Mesothelial cell of epicardium (in vitro differentiated cells): ENCODE results near the gene ITK. TPM values are rescaled to one million over a fixed set of nuclear protein-coding genes. Genes with fewer than 3 reads are reported as not detected.

Source experiments
- DNase-seq, 2 experiments: peaks; one replicate each; pipeline ENCODE4 v3.0.0; 2021; ENCODE audit warnings: low spot score in 2 of 2; ENCODE audit not compliant: unreplicated experiment in 2 of 2
- H3K27ac Mint-ChIP-seq: 2 replicates; pipeline ENCODE4 v1.8.0; 2021; ENCODE audit warnings: mixed read lengths
- H3K27me3 Mint-ChIP-seq: 2 replicates; pipeline ENCODE4 v1.8.0; 2021; ENCODE audit warnings: low read depth, mixed read lengths
- H3K36me3 Mint-ChIP-seq: 2 replicates; pipeline ENCODE4 v1.8.0; 2021; ENCODE audit warnings: mixed read lengths
- H3K4me1 Mint-ChIP-seq: 2 replicates; pipeline ENCODE4 v1.8.0; 2021; ENCODE audit warnings: mixed read lengths
- H3K4me3 Mint-ChIP-seq: 2 replicates; pipeline ENCODE4 v1.8.0; 2021; ENCODE audit warnings: mild to moderate bottlenecking, moderate library complexity, mixed read lengths
- H3K9me3 Mint-ChIP-seq: 2 replicates; pipeline ENCODE4 v1.8.0; 2021; ENCODE audit warnings: mixed read lengths
- total RNA-seq: library from RNA; stranded (reverse); gene quantifications from 3 replicates; pipeline ENCODE4 v1.2.1, GENCODE V29; 2021
- TF ChIP-seq, protein P1 (sequence below): fragments of 200-600 bp; sonication (generic); IDR thresholded peaks from one replicate; pipeline ENCODE4 v1.5.0; 2021; ENCODE audit warnings: antibody characterized with exemption; ENCODE audit not compliant: unreplicated experiment

ITK gene
- total RNA-seq, 1 donor from 2014 or later = 0.09 TPM

GRCh38 chr5:157301066-157301465 is 120.4 kb downstream of the ITK start:
- no peaks in the 10 kb centered on the region for H3K4me1 Mint-ChIP-seq
- H3K9me3 Mint-ChIP-seq = peaks cover 9% of the 10 kb centered on the region
- no peaks in the 10 kb centered on the region for H3K27me3 Mint-ChIP-seq
- H3K27ac Mint-ChIP-seq = no peak overlapping the region
- H3K36me3 Mint-ChIP-seq = peaks cover 35% of the 10 kb centered on the region
- TF ChIP-seq, protein P1, sequence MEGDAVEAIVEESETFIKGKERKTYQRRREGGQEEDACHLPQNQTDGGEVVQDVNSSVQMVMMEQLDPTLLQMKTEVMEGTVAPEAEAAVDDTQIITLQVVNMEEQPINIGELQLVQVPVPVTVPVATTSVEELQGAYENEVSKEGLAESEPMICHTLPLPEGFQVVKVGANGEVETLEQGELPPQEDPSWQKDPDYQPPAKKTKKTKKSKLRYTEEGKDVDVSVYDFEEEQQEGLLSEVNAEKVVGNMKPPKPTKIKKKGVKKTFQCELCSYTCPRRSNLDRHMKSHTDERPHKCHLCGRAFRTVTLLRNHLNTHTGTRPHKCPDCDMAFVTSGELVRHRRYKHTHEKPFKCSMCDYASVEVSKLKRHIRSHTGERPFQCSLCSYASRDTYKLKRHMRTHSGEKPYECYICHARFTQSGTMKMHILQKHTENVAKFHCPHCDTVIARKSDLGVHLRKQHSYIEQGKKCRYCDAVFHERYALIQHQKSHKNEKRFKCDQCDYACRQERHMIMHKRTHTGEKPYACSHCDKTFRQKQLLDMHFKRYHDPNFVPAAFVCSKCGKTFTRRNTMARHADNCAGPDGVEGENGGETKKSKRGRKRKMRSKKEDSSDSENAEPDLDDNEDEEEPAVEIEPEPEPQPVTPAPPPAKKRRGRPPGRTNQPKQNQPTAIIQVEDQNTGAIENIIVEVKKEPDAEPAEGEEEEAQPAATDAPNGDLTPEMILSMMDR = no peak
- H3K4me3 Mint-ChIP-seq = no peak overlapping the region
- DNase-seq = no peak

DNA sequence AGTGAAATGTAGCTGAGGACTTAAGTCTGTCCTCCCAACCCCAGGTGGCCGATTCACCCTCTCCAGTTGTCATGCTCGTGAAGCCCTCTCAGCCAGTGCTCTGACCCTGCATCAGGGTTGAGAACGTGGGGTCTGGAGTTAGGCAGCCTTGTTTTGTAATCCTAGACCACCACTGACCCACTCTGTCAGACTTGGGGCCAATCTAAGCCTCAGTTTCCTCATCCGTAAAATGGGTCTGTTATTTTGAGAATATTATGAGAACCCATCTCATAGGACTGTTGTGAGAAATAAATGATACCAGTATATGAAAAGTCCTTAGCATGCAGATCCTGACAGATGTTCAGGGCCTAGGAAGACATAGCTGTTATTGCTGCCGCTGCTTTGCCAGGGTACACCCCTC is 122.4 kb downstream of the ITK start:
- peaks cover 9% of the 10 kb centered on the region for H3K9me3 Mint-ChIP-seq
- H3K36me3 Mint-ChIP-seq = peaks cover 24% of the 10 kb centered on the region
- H3K4me1 Mint-ChIP-seq = no peaks in the 10 kb centered on the region
- H3K27ac Mint-ChIP-seq = no peak overlapping the region
- H3K27me3 Mint-ChIP-seq = no peaks in the 10 kb centered on the region
- no peak for DNase-seq
- TF ChIP-seq, protein P1 = no peak
- H3K4me3 Mint-ChIP-seq = no peak overlapping the region

DNA sequence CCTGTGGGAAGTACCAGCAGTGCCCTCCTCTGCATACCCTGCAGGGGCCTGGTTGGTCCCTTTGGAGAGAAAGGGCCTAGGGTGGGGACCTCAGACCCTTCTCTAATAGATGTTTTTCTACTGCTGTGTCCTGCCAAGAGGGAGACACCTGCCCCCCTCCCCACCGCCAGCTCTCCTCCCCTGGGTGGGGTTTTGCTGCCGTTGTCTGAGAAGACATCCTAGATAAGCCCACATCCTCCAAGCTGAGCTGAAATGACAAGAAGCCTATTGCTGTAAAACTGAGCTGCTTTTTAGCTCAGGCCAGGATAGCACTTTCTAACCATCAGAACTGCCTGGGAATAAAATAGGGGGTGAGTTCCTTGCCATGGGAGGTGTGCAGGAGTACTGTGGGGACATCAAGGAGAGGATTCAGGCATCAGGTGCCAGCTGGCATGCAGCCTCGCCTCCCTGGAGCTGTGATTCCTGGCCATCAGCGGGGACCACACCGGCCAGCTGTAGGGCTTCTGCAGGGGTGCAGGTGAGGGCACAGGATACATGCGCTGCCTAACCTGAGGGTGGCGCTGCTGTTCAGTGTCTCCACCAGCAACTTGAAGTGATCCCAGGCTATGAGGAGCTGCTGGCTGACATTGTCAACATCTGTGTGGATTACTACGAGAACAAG is 123.2 kb downstream of the ITK start:
- Mint-ChIP-seq H3K27ac (no peak overlapping the region), H3K9me3 (peaks cover 5% of the 10 kb centered on the region), H3K4me1 (no peaks in the 10 kb centered on the region), H3K27me3 (no peaks in the 10 kb centered on the region), H3K4me3 (no peak overlapping the region), H3K36me3 (peaks cover 20% of the 10 kb centered on the region)
- no peak for DNase-seq
- TF ChIP-seq, protein P1 = no peak

Other genes starting within 250 kb of the ITK start
- gene TIMD4, start 217.6 kb upstream of the ITK start, total RNA-seq = not detected in 3 replicates
- 0.20 to 0.66 TPM (median 0.25 TPM) in 3 replicates for gene HAVCR1, start 121.7 kb upstream of the ITK start, total RNA-seq
- gene HAVCR2, start 71.8 kb upstream of the ITK start, total RNA-seq = 0.84 to 1.2 TPM (median 0.86 TPM) in 3 replicates
- 9.8 to 11.1 TPM (median 11.1 TPM) in 3 replicates for gene MED7, start 38.0 kb upstream of the ITK start, total RNA-seq
- not detected in 3 replicates for gene GARIN3, start 14.6 kb upstream of the ITK start, total RNA-seq
- gene CYFIP2, start 85.3 kb downstream of the ITK start, total RNA-seq = 80.9 to 82.9 TPM (median 82.2 TPM) in 3 replicates